DMS153 treated with DMSO at 0.1 percent for 48 hours (cell line): ENCODE measurements around the gene SLC16A10.
"Not testable (repeated sequence)": the region's sequence is repeated elsewhere in the genome, so short reads cannot be mapped to it uniquely, and the experiment has no call there.

Experiments used
- DNase-seq: peaks from one replicate; lab custom pipeline; 2025; ENCODE audit not compliant: unreplicated experiment; lab: John Stamatoyannopoulos, UW

Gene SLC16A10

GRCh38 chr6:111255838-111256237 lies 168.5 kb downstream of the SLC16A10 start:
- DNase-seq, result not testable (repeated sequence)

GRCh38 chr6:111256646-111257045 lies 169.3 kb downstream of the SLC16A10 start:
- DNase-seq, result no peak

- no peak for DNase-seq
Measured at GRCh38 chr6:111258010-111258409, 170.7 kb downstream of the SLC16A10 start.

- DNase-seq, result no peak
Measured at GRCh38 chr6:111258615-111259088, 171.3 kb downstream of the SLC16A10 start.

- peak; percentile 96 for DNase-seq
Measured at GRCh38 chr6:111259089-111259831, 172.0 kb downstream of the SLC16A10 start.

- DNase-seq, result no peak
Measured at GRCh38 chr6:111260570-111261298, 173.4 kb downstream of the SLC16A10 start.

- no peak for DNase-seq
Measured at GRCh38 chr6:111263837-111264236, 176.5 kb downstream of the SLC16A10 start.

- DNase-seq, result no peak
Measured at GRCh38 chr6:111265842-111266241, 178.5 kb downstream of the SLC16A10 start.

GRCh38 chr6:111266276-111266675 lies 179.0 kb downstream of the SLC16A10 start:
- no peak for DNase-seq

GRCh38 chr6:111267764-111268333 lies 180.5 kb downstream of the SLC16A10 start:
- DNase-seq, result no peak

GRCh38 chr6:111269401-111269970 lies 182.2 kb downstream of the SLC16A10 start:
- DNase-seq, result no peak

GRCh38 chr6:111270121-111270520 lies 182.8 kb downstream of the SLC16A10 start:
- DNase-seq, result no peak

- DNase-seq, result no peak
Measured at GRCh38 chr6:111274593-111275217, 187.4 kb downstream of the SLC16A10 start.

GRCh38 chr6:111276335-111276734 lies 189.0 kb downstream of the SLC16A10 start:
- DNase-seq, result no peak

- DNase-seq, result no peak
Measured at GRCh38 chr6:111276736-111277135, 189.4 kb downstream of the SLC16A10 start.

GRCh38 chr6:111277819-111278218 lies 190.5 kb downstream of the SLC16A10 start:
- no peak for DNase-seq

- no peak for DNase-seq
Measured at GRCh38 chr6:111278731-111279130, 191.4 kb downstream of the SLC16A10 start.

GRCh38 chr6:111280445-111280955 lies 193.2 kb downstream of the SLC16A10 start:
- DNase-seq, result no peak
